ENCODE results near the gene CASQ1.

CASQ1 gene

GRCh38 chr1:160224606-160225005 lies 34.2 kb downstream of the CASQ1 start:
- no peak for DNase-seq (ENCODE audit: extremely low read depth in 1 of 2, low read depth in 1 of 2)

- DNase-seq (ENCODE audit: extremely low read depth in 1 of 2, low read depth in 1 of 2), result no peak
These were observed 35.0 kb downstream of the CASQ1 start for GRCh38 chr1:160225345-160225744.

GRCh38 chr1:160226623-160227022 lies 36.2 kb downstream of the CASQ1 start:
- no peak for DNase-seq (ENCODE audit: extremely low read depth in 1 of 2, low read depth in 1 of 2)

GRCh38 chr1:160227034-160227433 lies 36.7 kb downstream of the CASQ1 start:
- DNase-seq (ENCODE audit: extremely low read depth in 1 of 2, low read depth in 1 of 2), result no peak

- no peak for DNase-seq (ENCODE audit: extremely low read depth in 1 of 2, low read depth in 1 of 2)
These were observed 37.2 kb downstream of the CASQ1 start for GRCh38 chr1:160227561-160227960.

GRCh38 chr1:160228431-160228830 lies 38.1 kb downstream of the CASQ1 start:
- no peak for DNase-seq (ENCODE audit: extremely low read depth in 1 of 2, low read depth in 1 of 2)

GRCh38 chr1:160232911-160233310 lies 42.5 kb downstream of the CASQ1 start:
- no peak for DNase-seq (ENCODE audit: extremely low read depth in 1 of 2, low read depth in 1 of 2)

- no peak for DNase-seq (ENCODE audit: extremely low read depth in 1 of 2, low read depth in 1 of 2)
These were observed 46.4 kb downstream of the CASQ1 start for GRCh38 chr1:160236806-160237205.

GRCh38 chr1:160237558-160237957 lies 47.2 kb downstream of the CASQ1 start:
- DNase-seq (ENCODE audit: extremely low read depth in 1 of 2, low read depth in 1 of 2), result no peak

GRCh38 chr1:160238408-160238807 lies 48.0 kb downstream of the CASQ1 start:
- no peak for DNase-seq (ENCODE audit: extremely low read depth in 1 of 2, low read depth in 1 of 2)

- no peak for DNase-seq (ENCODE audit: extremely low read depth in 1 of 2, low read depth in 1 of 2)
These were observed 49.4 kb downstream of the CASQ1 start for GRCh38 chr1:160239582-160240299.

GRCh38 chr1:160243767-160244166 lies 53.4 kb downstream of the CASQ1 start:
- no peak for DNase-seq (ENCODE audit: extremely low read depth in 1 of 2, low read depth in 1 of 2)

- DNase-seq (ENCODE audit: extremely low read depth in 1 of 2, low read depth in 1 of 2), result no peak
These were observed 53.8 kb downstream of the CASQ1 start for GRCh38 chr1:160244209-160244608.

GRCh38 chr1:160245434-160245833 lies 55.1 kb downstream of the CASQ1 start:
- DNase-seq (ENCODE audit: extremely low read depth in 1 of 2, low read depth in 1 of 2), result no peak

- no peak for DNase-seq (ENCODE audit: extremely low read depth in 1 of 2, low read depth in 1 of 2)
These were observed 56.7 kb downstream of the CASQ1 start for GRCh38 chr1:160247053-160247452.

GRCh38 chr1:160251011-160251410 lies 60.6 kb downstream of the CASQ1 start:
- no peak for DNase-seq (ENCODE audit: extremely low read depth in 1 of 2, low read depth in 1 of 2)

Measured in stimulated activated CD8-positive, alpha-beta memory T cell treated with anti-CD3 and anti-CD28 coated beads, Interleukin-7, amount 100 ng/mL, for 48 hours (primary cell).